SK-MEL-5 (cell line): ENCODE data around the gene CEP85L. TPM values are rescaled to one million over a fixed set of nuclear protein-coding genes. Genes with fewer than 3 reads are reported as not detected.

ENCODE experiments used
- DNase-seq: peaks from one replicate; pipeline ENCODE4 v3.0.0-alpha.2; 2016; ENCODE audit warnings: low read depth, low spot score
- in situ Hi-C: cut with HindIII; loops from 2 replicates; pipeline ENCODE4 v1.10.0; 2016; ENCODE audit warnings: low sequenced_read_pairs, high pct_unique_total_duplicates, low pct_unique_long_range_greater_than_20kb
- total RNA-seq: library from RNA; depleted of rRNA; stranded (reverse); fragments of >200 nt; shearing (Covaris generic); gene quantifications from 2 replicates; pipeline ENCODE4 v1.2.3, GENCODE V29; 2014

The CEP85L gene
- total RNA-seq, 1 experiment from 2014 or later = 12.1 TPM

DNA sequence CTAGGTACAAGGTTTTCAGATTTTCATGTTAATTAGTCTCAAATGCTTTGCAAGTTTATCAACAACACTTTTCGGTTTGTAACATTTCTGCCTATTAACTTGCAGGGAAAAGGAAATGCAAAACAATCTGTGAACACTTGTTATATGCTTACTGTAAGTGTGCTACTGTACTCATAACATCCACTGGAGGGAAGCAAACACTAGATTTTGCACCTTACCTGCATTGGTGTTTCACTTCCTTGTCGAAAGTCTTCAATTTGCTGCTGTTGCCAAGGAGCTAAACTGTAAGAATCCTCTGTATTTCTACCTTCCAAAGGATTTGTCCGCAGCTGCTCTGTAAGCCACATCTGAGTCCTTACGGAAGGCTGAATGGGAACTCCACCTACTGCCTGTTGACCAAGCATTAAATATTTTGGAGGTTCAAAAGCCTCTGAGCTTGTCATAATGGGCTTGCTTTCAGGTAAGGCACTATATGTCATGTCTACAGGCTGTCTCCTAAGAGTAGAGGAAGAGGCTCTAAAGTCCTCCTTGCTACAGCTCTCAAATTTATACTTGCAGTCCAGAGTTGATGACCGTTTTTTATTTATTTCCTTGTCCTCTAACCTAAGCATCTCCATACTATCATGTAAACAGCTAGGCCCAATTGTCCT, 86.0 kb downstream of the CEP85L start:
- peak; percentile 50 for DNase-seq
- in situ Hi-C loops = no loop called here

- in situ Hi-C loops = no loop called here
- DNase-seq = peak; percentile 53
Observed at GRCh38 chr6:118562959-118563358, 88.4 kb downstream of the CEP85L start.

GRCh38 chr6:118562248-118562647, 89.1 kb downstream of the CEP85L start:
- in situ Hi-C loops = no loop called here

DNA sequence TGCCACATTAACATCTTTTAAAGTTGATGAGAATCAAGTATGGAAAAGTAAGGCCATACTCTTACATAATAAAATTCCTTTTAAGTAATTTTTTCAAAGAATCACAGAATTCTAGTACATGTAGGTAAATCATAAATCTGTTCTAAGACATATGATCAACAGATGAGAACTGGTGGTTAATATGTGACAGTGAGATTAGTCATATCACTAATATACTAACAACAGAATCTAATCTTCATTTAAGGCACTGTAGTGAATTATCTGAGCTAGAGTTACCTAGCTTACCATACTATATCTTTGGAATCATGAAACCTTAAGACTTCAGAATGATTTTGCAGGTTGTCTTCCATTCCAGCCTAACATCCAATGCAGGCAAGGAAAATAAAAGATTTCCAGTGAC, 91.7 kb downstream of the CEP85L start:
- DNase-seq = no peak
- in situ Hi-C loops = no loop called here

More at GRCh38 chr6:118562248-118562647, 89.1 kb downstream of the CEP85L start:
- no peak for DNase-seq

DNA sequence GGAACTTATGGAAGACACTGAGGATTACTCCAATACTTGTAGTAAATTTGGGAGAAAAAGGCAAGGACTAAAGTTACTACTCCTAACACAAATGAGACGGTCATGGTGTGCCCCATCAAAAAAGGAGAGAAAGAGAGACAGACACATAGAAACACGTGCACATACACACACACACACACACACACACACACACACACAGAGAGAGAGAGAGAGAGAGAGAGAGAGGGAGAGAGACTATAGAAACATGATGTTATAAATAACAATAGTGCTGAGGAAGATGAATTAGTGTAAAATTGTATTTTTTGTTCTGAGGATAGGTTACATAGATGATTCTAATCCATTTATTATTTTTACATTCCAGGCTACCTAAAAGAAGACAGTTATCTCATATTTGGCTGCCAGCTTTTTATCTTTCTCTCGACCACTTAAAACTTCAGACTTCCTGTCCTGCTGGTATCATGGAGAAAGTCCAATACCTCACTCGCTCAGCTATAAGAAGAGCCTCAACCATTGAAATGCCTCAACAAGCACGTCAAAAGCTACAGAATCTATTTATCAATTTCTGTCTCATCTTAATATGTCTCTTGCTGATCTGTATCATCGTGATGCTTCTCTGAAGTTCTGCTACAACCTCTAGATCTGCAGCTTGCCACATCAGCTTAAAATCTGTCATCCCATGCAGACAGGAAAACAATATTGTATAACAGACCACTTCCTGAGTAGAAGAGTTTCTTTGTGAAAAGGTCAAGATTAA, 92.8 kb downstream of the CEP85L start:
- DNase-seq = no peak
- in situ Hi-C loops = no loop called here

- in situ Hi-C loops = no loop called here
- DNase-seq = no peak
Observed at GRCh38 chr6:118554698-118555097, 96.7 kb downstream of the CEP85L start.

- peak; percentile 25 for DNase-seq
- in situ Hi-C loops = no loop called here
Observed at GRCh38 chr6:118553132-118553531, 98.3 kb downstream of the CEP85L start.

- peak; percentile 69 for DNase-seq
- in situ Hi-C loops = no loop called here
Observed at GRCh38 chr6:118551063-118552053, 100.0 kb downstream of the CEP85L start.

DNA sequence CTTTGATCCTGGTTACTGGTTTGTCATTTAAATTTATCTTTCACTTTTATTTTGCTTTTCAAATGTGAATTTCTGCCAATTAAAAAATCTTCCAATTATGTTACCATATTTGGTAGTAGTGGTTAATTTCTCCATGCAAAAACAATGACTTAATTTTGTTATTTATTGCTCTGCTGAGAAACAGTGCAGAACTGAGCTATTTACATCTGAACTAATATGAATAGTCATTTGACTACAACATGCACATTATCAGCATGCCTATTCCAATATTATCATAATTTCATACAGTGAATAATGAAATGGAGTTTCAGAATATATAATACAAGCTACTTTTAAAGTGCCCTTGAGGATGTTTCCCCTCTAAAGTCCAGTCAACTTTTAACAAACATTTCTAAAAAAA, 102.8 kb downstream of the CEP85L start:
- DNase-seq = no peak
- in situ Hi-C loops = no loop called here

DNA sequence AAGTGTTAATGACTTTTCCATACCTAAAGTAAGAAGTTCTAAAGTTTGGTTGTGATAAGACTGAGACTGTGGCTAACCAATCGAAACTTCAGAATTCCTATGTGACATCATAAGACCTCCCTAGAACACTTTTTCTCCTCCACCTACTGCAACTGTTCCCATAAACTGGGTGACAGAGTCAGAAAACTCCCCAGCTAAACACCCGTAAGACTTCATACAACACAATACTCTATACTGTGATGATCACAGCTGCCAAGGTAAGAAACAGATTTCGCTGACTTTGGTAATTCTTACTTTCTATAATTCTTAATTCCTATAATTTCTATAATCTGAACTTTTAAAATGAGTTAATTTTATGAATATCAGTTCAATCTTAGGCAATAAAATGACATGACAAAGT, 103.3 kb downstream of the CEP85L start, which contains the start of gene PLN:
Gene PLN, plus strand, starts transcription at position 161 of the 400 bp plus-strand sequence. CDS start 10,626 bp downstream, outside the sequence.
- DNase-seq = no peak
- in situ Hi-C loops = no loop called here

DNA sequence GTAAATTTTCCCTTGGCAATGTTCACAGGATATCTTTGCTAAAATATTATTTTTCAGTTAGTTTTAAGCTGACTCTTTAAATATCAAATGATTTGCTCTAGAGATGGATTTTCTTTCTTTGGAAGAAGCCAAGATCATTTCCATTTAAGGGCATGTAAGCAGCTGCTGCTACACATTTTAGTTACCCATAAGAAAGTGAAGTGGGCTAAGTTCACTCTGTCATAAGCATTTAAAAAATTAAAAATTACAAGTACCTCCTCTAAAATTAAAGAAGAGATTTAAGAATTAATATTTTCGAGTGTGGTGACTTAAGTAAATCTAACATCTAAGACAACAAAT, 104.5 kb downstream of the CEP85L start:
- in situ Hi-C loops = no loop called here
- no peak for DNase-seq

DNA sequence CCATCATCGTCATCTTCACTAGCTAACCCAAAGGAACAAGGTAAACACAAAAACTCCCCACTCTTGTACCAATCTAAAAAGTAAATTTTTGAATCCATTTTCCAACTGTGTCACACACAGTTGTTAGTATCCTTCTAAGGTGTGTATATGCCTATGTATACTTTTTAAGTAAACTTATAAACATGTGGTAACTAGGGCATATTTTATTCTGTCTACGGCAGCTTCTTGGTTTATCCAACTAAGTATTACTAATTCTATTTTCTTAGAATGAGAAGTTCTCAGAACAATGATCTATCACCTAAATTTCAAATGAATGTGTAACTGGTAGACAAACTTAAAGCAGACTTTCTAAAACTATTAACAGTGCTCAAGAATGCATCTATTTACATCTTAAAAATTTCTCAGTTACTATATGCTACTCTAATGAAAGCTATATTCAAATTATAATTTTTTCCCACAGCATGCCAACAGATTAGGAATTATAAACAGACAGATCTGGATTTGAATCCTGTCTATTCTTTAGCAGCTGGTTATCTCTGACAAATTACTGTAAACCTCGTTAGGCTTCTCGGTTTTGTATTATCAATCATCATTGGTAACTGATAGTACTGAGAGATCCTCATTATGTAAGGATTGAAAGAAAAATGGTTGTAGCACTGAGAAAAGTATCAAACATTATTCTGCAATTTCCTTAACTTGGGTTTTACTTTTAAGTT, 105.1 kb downstream of the CEP85L start:
- in situ Hi-C loops = no loop called here
- no peak for DNase-seq

DNA sequence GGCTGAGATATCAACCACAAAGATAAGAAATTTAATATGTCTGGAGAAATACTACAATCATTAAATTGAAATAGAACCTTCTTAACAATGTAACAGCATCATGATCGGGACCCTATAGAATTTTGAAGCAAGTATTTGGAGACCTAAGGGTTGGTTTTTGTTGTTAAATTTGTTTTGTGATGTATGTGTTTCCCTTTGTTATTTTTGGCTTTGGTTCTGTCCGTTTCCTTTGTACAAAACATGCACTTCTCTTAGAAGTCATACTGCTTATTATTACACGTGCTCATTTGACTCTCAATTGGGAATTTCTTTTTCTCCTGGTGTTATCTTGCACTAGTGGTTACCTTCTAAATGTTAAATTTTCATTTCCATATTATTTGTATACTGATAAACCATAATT, 107.3 kb downstream of the CEP85L start:
- in situ Hi-C loops = no loop called here
- DNase-seq = no peak

DNA sequence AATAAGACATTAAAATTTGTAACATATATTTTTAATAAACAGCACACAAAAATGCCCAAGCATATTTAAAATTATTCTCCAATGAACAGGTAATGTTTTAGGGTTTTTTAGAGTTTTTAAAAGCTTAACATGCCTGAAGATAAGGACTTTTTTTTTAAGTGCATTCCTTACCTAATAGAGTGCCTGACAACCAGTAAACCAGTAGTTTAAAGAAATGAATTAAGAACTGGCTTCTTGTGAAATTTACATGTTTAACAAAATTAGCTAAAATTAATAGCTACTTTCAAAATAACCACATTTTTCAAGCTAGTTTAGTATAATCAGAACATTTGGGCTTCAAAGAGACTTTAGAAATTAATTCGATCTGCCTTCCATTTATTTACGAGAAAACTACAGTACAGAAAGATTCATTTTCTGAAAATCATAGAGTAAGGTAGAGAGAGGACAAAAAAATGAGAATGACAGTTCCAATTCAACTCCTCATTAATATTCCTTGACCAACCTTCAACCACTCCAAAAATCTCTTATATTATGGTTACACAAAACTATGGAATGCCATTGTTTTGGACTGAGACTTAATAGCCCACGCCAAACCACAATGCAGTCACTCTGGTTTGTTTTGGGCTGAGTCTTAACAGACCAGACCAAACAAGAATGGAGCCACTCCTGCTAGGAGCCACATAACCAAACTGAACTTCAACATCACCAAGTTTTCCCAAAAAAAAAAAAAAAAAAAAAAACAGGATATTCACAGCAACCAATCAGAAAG, 109.0 kb downstream of the CEP85L start:
- in situ Hi-C loops = no loop called here

GRCh38 chr6:118537574-118537973, 113.8 kb downstream of the CEP85L start:
- in situ Hi-C loops = no loop called here
- DNase-seq = no peak

More for the DNA sequence above, 109.0 kb downstream of the CEP85L start:
- no peak for DNase-seq

DNA sequence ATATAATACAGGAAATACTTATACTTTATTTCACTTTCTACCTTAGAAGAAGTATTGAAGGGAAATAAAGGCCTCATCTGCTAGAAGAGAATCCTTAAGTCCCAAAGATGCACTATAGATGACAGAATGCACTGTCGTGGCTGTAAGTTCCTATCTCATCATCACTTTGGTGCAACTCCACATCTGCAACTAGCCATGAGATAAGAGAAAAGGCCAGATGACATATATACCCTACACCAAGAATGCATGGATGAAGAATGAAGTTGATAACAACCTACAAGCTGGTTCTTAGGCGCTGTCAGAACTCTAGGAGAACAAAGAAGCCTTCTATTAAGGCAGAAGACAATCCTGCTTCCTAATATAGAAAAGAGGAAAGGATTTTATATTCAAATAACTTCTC, 114.9 kb downstream of the CEP85L start:
- DNase-seq = no peak
- in situ Hi-C loops = no loop called here
